Hepatocyte (in vitro differentiated cells): ENCODE measurements around the gene NR2F2.

Source experiments
- CTCF ChIP-seq: fragments of 200-600 bp; sonication (generic); IDR thresholded peaks from 2 replicates; pipeline ENCODE4 v1.5.1; 2016; ENCODE audit warnings: antibody characterized with exemption, mild to moderate bottlenecking; ENCODE audit not compliant: poor library complexity
- EZH2 ChIP-seq: fragments of 200-600 bp; sonication (generic); IDR thresholded peaks from 2 replicates; pipeline ENCODE4 v1.6.1; 2016; ENCODE audit warnings: antibody characterized with exemption, mild to moderate bottlenecking, borderline replicate concordance
- EZH2phosphoT487 ChIP-seq: fragments of 200-600 bp; sonication (generic); IDR thresholded peaks from one replicate; pipeline ENCODE4 v1.6.1; 2018; ENCODE audit warnings: antibody characterized with exemption, mild to moderate bottlenecking, low read depth, moderate library complexity; ENCODE audit not compliant: unreplicated experiment, severe bottlenecking

- TF ChIP-seq CTCF (no peak), EZH2 (no peak), EZH2phosphoT487 (no peak)
Observed at GRCh38 chr15:96351761-96352603, 21.5 kb downstream of the NR2F2 start.
